Muscle of back (tissue), 11 donors: ENCODE data around the gene TOMM6. TPM values are rescaled to one million over a fixed set of nuclear protein-coding genes. Genes with fewer than 3 reads are reported as not detected.
"Not testable (repeated sequence)": the region's sequence is repeated elsewhere in the genome, so short reads cannot be mapped to it uniquely, and the experiment has no call there.

Experiments
- DNase-seq, 3 donors: peaks; one replicate each; pipeline versions ENCODE4 v3.0.0 to v3.0.0-alpha.2; 2013
- polyA plus RNA-seq, 10 donors: library from polyadenylated mRNA; unstranded; fragments of 120-200 nt; gene quantifications; one replicate each; pipeline ENCODE4 v1.2.1, GENCODE V29; 2013; ENCODE audit not compliant: insufficient read length in 10 of 10

Gene TOMM6
- polyA plus RNA-seq, 10 donors = 154 to 176 (median 165) TPM

- DNase-seq = no peak
Measured at GRCh38 chr6:41783106-41783780, 4.3 kb upstream of the TOMM6 start.

GRCh38 chr6:41784581-41785171, 2.8 kb upstream of the TOMM6 start:
- DNase-seq = no peak

GRCh38 chr6:41785254-41785653, 2.2 kb upstream of the TOMM6 start:
- no peak for DNase-seq

- peak in 1 of 3 donors; percentile 26 for DNase-seq
Measured at GRCh38 chr6:41785689-41786450, 1.6 kb upstream of the TOMM6 start.

GRCh38 chr6:41786451-41787218, 859 bp upstream of the TOMM6 start:
- DNase-seq = peak; percentile 81 to 96 (median 89)

- no peak for DNase-seq
Measured at GRCh38 chr6:41789390-41789724, 1.9 kb downstream of the TOMM6 start.

- no peak for DNase-seq
Measured at GRCh38 chr6:41790045-41790444, 2.6 kb downstream of the TOMM6 start.

- no peak for DNase-seq
Measured at GRCh38 chr6:41791305-41791704, 3.8 kb downstream of the TOMM6 start.

- no peak for DNase-seq
Measured at GRCh38 chr6:41791984-41792383, 4.5 kb downstream of the TOMM6 start.

- no peak for DNase-seq
Measured at GRCh38 chr6:41796474-41796873, 9.0 kb downstream of the TOMM6 start.

- no peak for DNase-seq
Measured at GRCh38 chr6:41798901-41799558, 11.5 kb downstream of the TOMM6 start.

GRCh38 chr6:41799559-41799911, 12.0 kb downstream of the TOMM6 start:
- DNase-seq = no peak

- no peak for DNase-seq
Measured at GRCh38 chr6:41801380-41801779, 13.9 kb downstream of the TOMM6 start.

- DNase-seq = no peak
Measured at GRCh38 chr6:41805830-41806774, 18.6 kb downstream of the TOMM6 start.

GRCh38 chr6:41811095-41811494, 23.6 kb downstream of the TOMM6 start:
- no peak for DNase-seq

- DNase-seq = not testable (repeated sequence)
Measured at GRCh38 chr6:41811946-41812345, 24.5 kb downstream of the TOMM6 start.

GRCh38 chr6:41813469-41813868, 26.0 kb downstream of the TOMM6 start:
- DNase-seq = no peak

GRCh38 chr6:41813956-41814355, 26.5 kb downstream of the TOMM6 start:
- DNase-seq = no peak

GRCh38 chr6:41814629-41815028, 27.1 kb downstream of the TOMM6 start:
- no peak for DNase-seq

GRCh38 chr6:41815587-41815986, 28.1 kb downstream of the TOMM6 start:
- DNase-seq = no peak
